GM21825 (cell line): ENCODE measurements around the gene NDUFAF5.

Experiments used
- ATAC-seq: cut with Tn5 transposase; IDR thresholded peaks from one replicate; pipeline ENCODE4 v1.9.1; 2021; ENCODE audit warnings: mild to moderate bottlenecking, moderate library complexity; ENCODE audit not compliant: unreplicated experiment

Gene NDUFAF5

DNA sequence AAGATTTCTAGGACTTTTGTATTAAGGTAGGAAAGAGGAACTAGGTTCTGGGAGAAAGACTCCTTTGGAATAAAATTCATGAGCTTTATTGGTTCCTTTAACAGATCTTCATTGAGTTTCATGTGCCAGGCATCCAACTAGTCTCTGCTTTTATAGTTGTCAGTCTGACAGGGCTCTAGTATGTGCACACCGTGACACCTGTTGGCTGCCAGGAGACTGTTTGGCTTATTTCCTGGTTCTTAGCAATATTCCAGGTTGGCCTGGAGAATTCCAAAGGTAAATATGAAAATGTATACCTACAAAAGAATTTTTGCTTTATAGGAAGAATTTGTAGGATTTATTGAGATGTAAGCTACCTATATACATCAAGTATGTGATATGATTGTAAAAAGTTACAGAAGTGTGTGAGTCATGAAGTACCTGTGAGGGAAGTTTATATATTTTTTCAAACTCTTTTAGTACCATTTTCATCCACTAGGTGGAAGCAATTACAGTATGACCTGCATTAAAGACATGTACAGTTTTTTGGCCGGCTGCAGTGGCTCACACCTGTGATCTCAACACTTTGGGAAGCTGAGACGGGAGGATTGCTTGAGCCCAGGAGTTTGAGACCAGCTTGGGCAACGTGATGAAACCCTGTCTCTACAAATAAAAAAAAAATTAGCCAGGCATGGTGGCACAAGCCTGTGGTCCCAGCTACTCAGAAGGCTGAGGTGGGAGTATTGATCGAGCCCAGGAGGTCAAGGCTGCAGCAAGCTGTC, 35.2 kb downstream of the NDUFAF5 start:
- peak; percentile 71 for ATAC-seq

DNA sequence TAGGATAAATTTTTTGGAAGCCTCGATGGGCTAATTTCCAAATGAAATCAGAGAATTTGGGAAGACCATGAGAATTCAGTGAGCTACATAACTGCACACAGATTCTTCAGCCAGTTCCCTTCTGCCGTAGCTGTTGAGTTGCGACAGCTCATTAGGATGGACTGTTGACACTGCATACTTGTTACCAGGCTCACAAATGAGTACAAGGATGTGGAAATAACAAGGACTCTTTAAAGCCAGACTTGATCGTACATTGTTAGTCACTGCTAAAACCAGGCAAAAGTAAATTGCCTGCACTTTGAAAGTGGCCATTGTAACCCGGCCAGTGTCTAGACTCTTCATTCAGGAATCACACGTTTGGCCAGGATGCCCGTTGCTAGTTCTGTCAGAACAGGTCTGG, 37.0 kb downstream of the NDUFAF5 start:
- ATAC-seq = no peak

DNA sequence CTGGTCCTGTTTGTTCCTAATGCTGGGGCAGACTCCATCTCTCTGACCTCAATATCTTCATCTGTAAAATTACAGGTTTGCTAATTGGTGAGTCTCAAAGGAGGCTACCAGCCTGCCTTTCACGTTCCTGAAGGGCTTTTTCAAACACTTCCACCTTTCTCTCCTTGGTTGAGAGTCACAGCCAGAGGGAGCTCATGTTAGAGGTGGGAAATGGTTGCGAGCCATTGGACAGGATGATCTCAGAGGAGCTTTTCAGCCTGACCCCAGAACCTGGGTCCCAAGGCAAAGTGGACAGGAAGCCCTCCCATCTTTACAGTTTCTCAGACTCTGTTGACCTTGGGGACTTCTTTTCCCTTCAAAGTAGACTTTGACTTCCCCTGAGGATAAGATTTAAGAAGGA, 37.6 kb downstream of the NDUFAF5 start:
- no peak for ATAC-seq

DNA sequence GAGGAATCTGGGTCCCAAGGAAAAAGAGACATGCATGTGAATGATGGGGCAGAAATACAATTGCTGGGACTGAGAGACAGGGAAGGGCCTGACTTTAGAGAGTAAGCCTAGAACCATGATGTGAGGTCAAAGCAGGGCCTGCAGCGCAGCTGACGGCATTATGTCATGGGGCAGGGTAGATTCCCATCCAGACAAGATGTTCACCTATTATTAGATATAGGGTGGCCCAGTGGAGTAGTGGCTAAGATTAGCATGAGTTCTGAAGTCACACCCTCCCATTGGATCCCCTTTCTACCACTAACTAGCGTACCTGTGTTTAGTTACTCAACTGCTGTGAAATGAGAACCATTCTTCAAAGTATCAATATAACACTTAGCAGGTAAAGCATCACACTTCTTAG, 39.6 kb downstream of the NDUFAF5 start:
- no peak for ATAC-seq

DNA sequence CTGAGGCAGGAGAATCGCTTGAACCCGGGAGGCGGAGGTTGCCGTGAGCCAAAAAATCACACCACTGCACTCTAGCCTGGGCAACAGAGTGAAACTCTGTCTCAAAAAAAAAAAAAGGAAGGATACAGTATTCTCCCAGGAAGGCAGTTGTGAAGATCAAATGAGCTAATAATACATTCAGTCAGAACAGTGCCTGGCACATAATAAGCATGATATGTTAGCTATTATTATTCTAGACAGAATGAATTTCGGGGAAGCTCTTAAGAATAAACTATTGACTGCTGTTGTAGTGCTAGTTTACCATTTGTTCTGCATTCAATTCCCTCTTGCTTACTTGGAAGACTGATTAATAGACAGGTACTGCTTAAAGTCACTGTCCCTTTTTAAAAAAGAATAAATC, 40.6 kb downstream of the NDUFAF5 start:
- ATAC-seq = no peak

DNA sequence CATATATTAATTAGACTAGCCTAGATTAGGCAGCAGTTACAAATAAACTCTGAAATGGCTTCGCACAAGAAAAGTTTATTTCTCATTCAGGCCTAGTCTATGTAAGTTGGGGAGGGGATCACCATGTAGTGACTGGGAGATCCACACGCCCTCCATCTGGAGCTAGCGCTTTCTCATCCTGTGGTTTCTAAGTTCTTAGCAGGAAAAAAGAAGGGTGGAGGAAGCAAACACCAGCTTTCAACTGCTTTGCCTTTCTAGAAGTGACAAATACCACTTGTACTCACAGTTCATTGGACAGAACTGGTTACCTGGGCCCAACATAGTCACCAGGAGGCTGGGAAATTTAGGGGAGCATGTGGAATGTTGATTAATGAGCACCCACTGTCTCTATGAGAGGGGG, 46.6 kb downstream of the NDUFAF5 start:
- ATAC-seq = no peak

DNA sequence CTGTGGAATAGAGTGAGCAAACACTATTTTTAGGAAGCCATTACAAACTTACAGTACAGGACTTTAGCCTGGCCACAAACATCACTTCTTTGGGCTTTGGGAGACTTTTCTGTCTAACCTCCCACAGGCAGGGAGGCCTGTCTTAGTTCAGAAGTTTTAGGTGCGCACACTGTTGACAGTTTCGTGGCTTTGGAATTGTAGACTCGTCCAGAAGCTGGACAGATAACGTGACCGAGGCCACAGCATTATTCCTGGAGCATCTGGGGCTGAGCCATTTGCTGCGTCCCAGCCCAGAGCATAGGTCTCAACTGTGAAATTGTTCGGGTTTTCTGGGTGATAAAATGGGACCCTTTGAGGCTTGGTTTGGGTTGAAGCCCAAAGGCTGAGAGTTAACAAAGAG, 53.8 kb downstream of the NDUFAF5 start:
- no peak for ATAC-seq

DNA sequence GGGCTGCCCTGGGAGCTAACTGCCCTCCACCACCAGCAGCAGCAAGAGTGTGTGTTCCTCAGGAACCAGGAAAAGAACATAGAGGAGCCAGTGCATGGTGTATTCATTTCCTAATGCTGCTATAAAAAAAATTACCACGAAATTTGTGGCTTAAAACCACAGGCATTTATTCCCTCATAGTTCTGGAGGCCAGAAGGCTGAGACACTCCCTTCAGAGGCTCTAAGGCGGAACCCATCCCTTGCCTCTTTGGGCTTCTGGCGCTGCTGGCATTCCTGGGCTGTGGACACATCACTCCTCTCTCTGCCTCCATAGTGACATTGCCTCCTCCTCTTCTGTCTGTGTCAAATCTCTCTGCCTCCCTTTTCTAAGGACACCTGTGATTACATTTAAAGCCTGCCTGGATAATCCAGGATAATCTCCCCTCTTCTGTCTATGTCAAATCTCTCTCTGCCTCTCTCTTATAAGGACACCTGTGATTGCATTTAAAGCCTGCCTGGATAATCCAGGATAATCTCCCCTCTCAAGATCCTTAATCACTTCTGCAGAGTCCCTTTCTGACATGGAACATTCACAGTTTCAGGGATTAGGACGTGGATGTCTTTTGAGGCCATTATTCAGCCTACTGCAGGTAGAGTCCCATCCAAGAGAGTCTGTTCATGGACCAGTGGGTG, 54.7 kb downstream of the NDUFAF5 start:
- ATAC-seq = no peak

DNA sequence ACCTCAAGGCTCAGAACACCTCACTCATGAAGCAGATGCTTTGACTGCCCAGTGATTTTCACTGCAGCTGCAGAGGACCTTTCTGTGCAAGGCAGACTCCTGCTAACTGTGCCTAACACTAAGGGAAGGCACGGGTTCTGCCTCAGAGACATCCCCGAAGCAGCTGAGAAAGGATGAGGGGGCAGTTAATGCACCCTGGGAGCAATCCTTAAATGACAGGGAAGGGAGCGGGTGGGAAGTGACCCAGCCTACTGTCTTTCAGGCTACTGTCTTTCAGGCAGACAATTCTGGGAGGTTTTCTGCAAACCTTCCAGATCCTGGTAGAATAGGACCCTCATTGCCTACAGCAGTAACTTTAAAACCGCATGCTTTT, 55.3 kb downstream of the NDUFAF5 start:
- ATAC-seq = no peak

DNA sequence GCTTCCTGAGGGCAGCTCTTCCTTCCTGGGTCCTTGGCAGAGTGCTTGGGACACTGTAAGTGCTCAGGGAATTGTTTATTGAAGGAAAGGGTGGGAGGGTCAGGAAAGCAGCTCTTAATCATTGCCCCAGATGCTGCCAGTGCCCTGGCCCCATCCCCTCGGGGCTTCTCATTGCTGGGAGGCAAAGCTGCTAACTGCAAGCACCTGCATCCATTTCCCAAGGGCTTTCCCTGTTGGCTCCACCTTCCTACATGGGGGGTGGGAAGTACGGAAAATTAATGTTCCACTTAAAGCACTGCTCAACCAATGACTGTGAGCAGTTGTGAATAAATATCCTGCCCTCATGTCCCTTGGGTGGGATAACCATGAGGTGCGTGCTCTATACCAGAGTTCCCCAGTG, 56.4 kb downstream of the NDUFAF5 start:
- ATAC-seq = no peak

DNA sequence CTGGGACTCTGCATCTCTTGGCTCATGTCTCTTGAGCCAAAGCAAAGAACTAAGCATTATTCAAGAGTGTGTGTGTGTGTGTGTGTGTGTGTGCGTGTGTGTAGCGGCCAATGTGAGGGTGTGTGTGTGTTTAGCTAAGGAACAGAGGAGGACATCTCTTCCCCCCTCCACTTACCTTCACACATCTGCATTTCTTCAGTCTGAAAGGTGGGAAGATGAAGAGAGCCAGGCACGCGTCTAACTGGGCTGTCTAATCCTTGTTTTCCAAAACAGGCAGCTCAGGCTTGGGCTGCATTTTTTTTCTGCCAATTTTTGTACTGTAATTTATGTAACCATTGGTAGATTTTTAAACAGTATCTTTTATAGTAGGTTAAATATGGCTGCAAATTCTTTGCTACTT, 59.5 kb downstream of the NDUFAF5 start:
- ATAC-seq = no peak

DNA sequence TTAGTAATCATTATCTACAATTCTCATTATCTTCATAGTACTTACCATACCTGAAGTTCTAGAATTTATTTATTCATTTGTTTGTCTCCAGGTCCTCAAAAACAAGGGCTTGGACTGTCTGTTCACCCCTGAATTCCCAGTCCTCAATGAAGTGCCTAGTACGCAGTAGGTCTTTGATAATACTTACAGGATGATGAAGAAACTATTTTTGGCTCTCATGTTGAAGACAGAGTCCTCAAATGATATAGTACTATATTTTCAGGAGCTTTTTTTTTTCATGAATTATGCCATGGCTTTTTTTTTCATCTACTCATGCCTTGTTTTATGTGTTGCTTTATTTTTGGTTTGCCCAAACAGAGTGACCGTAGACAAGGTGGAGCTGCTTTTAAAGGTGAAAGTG, 66.5 kb downstream of the NDUFAF5 start:
- ATAC-seq = no peak

DNA sequence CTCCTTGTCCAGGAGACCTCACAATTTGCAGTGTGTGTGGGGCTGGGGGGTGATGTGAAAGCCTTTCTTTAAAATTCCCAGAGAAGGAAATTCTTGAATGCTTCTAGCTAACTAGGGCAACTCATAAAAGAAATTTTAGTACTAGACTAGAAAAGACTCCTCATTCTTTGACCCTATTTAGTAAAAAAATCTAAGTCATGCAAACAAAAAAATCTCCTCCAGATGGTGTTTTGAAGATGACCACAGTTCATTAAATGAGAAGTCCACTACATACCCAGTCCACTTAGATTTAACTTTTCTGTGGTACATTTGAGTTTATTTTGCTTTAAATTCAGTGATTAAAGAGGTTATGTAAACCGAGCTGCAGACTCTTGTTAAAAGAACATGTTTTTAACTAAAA, 67.5 kb downstream of the NDUFAF5 start:
- no peak for ATAC-seq

DNA sequence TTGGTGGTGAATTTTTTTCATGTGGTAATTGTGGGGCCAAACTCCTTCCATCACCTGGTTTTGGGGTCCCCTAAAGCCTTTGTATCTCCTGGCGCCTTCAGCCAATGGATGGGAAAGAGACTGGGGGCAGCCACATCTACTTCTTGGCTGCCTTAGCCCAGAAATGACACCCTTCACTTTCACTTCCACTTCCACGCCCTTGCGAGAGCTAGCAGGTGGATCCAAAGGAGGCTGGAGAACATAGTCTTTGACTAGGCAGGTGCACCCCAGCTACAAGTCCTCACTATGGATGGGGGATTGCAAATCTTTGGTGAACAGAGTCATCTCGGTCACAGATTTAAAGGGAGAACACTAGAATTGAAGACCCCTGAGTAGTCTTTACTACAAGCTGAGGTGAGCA, 70.8 kb downstream of the NDUFAF5 start:
- no peak for ATAC-seq

DNA sequence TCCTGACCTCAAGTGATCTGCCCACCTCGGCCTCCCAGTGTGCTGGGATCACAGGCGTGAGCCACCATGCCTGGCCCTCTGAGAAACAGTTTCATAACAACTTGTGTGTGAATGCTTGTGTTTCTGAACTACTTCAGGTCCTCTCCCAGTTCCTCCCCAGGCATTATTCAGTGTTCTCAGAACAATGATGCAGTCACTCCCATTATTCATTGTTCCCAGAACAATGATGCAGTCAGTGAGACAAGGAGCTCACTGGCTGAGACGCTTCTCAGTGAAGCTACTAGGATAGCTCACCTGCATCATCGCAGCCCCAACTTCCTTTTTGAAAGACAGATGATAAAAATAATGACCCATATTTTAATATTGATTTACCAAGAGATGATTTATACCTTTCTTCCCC, 71.5 kb downstream of the NDUFAF5 start:
- ATAC-seq = no peak

DNA sequence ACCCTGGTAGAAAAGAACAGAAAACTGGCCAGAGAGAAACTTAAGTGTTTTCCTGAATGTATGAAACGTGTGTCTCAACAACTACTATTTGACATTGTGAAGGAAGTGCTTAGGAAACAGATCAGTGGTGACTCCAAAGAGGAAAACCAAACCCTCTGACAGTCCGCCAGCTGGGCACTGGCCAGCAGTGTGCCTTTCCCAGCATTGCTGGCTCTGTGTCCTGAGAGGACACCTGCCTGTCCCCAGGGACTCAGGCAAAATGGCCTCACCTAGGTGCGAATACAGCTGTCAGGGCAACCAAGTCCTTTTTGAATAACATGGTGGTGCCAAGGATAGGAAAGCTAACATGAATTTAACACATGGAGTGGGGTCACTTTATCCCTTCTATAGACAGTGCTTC, 72.5 kb downstream of the NDUFAF5 start:
- no peak for ATAC-seq

DNA sequence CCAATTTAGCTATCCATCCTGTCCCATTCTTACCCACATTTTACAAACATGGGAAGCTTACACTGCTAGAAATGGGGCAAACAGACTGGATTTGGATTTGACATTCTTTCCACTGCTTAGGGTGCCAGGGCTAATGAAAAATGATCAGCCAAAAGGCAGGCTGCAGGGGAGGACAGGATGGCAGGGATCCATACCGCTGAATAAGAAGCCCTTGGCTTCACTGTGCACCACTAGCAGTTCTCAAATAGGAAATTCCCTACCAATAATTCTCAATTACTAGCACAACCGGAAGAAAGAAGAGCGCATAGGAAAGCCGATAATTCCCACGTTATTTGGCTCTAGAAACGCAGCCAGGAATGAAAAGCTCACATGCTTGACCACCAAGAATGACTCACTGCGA, 73.1 kb downstream of the NDUFAF5 start:
- ATAC-seq = no peak

DNA sequence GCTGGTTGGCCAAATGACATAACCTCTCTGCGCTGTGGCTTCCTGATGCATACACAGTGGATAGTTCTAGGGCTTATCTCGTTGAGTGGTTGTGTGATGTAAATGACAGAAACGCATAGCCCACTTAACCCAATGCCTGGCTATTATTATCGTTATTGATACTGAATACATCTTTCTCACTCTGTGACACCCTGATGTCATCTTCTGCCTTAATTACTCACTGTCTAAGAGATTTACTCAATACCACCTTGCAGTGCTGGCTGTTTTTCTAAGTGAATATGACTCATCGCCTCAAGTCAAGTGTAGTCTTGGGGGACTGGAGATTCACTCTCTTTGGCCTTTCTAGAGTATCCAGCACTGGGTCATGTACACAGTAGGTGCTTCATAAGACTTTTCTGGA, 73.6 kb downstream of the NDUFAF5 start:
- ATAC-seq = no peak

DNA sequence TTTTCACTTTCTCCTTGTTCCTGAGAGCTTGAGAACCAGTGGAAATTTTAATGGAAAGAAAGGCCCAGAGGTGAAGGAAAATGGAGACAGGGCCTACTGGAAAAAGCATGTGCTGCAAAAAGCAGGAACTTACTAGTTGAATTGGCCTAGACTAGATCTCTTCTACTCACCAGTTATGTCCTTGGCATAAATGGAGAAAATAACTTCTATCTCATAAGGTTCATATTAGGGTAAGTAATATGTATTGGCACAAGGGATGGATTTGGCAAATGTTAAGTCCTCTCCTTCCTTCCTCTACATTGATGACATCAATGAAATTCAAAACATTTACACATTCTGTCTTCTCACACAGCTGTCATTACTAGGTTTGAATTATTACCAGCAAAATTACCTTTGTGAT, 74.0 kb downstream of the NDUFAF5 start:
- ATAC-seq = no peak

DNA sequence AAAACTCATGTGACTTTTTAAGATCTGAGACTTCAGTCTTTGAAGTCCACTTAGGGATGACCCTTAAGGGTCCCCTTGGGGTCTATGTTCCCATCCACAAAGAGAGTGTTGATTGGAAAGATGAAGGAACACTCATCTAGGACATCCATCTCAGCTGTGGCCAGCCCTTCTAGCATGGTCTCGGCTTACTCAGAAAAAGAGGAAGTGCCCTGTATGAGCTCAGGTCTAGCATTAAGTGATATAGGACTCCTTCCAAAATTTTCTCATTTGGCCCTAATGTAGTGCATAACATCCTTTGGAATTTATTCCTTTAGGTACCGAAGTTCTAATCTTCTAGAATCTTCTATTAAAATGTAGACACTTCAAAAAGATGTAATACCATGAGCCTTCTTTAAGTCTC, 77.4 kb downstream of the NDUFAF5 start:
- no peak for ATAC-seq

DNA sequence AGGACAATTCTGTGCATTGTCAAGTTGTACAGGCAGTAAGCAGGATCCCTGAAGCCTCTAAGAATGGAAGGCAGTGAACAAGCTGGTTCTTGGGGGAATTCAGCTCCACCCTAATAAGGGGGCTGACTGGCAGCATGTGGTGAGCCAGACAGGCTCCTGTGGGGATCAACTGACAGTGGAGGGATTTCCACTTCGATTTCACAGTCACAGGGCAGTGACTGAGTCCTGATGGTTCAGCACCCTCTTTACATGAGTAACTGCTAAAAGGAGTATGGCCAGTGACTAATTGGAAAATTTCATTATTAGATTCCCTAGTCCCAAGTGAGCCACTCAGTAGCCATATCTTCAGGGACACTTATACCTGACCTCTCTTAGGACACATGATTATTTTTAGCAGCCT, 78.4 kb downstream of the NDUFAF5 start:
- ATAC-seq = no peak

DNA sequence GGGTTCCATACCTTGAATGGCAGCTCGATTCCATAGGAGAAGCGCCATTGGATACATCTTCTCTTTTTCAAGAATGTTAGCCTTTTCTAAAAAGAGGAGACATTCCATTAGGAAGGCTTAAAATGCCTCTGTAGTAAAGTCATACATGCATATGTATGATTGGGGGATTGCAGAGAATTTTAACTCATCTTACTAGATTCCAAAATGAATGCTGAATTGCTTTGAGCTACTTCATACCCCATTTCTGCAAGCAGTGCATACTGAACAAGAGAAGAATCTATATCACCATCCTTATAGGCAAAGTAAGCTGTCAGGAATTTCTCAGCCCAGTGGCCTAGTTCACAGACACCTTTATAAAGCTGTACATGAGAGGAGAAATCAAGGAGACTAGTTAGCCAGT, 80.3 kb downstream of the NDUFAF5 start:
- ATAC-seq = no peak

DNA sequence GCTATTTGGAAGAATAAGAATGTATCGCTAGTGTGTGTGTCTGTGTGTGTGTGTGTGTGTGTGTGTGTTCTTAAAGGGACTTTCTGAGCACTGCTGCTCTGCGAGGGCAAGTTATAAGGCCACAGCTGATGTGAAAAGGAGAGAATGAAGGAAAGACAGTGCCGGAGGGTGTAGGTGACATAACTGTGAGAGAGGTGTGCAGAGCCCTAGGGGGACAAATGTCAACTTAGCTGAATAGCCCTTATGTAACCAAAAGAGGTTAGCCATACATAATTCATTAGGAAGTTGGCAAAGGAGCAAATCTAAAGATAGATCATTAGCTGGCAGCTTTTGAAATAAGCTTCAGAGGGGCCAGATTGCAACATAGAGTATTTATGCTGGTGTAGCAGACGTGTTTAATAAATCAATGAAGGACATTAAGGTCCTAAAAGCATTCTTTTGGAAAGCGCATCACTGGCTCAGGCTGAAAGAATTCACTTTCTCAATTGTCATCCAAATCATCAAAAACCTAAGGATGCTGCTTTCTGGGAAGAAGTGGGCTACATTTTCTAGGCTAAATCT, 81.0 kb downstream of the NDUFAF5 start:
- ATAC-seq = no peak
